Measurements from ENCODE around the gene DHRS2.

DHRS2 gene

DNA sequence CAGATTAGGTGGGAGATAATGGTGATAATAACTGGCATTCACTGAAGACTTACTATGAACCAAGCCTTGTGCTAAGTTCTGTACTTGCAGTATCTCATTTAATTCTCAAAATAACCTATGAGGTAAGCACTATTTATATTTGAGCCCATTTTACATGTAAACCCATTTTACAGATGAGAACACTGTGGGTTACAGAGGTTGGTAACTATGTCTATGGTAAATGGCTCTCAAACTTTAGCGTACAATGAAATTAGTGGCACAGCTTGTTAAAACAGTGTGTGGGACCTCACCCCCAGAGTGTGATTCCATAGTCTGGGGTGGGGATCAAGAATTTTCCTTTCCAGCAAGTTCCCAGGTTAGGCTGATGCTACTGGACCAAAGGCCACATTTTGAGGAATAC, 35.4 kb upstream of the DHRS2 start:
- peaks cover 7% of the 10 kb centered on the region for H3K9me3 Mint-ChIP-seq
- no peak for TF ChIP-seq CTCF (IDR thresholded peaks at IDR 0.05)
- peaks cover 23% of the 10 kb centered on the region for H3K27me3 Mint-ChIP-seq (ENCODE audit: low read depth, poor library complexity)
- DNase-seq: no peak
- H3K4me3 Mint-ChIP-seq: no peak overlapping the region
- H3K4me1 Mint-ChIP-seq: no peaks in the 10 kb centered on the region
- H3K27ac Mint-ChIP-seq: no peak overlapping the region
- H3K36me3 Mint-ChIP-seq (ENCODE audit: low read depth): no peaks in the 10 kb centered on the region

DNA sequence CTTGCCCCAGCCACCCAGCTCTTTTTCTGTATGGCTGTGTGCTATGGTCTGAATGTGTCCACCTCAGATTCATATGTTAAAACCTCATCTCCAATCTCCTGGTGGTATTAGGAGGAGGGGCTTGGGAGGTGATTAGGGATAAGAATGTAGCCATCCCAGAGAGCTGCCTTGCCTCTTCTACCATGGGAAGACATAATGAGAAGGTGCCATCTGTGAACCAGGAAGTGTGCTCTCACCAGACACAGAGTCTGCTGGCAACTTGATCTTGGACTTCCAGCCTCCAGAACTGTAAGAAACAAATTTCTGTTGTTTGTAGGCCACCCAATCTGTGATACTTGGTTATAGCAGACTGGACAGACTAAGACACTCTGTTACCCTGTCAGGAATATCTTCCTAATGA, 34.7 kb upstream of the DHRS2 start:
- H3K27me3 Mint-ChIP-seq (ENCODE audit: low read depth, poor library complexity): peaks cover 26% of the 10 kb centered on the region
- TF ChIP-seq CTCF (IDR thresholded peaks at IDR 0.05): no peak
- no peak overlapping the region for H3K4me3 Mint-ChIP-seq
- H3K4me1 Mint-ChIP-seq: no peaks in the 10 kb centered on the region
- H3K27ac Mint-ChIP-seq: no peak overlapping the region
- no peak for DNase-seq
- no peaks in the 10 kb centered on the region for H3K36me3 Mint-ChIP-seq (ENCODE audit: low read depth)
- peaks cover 7% of the 10 kb centered on the region for H3K9me3 Mint-ChIP-seq

- no peak for DNase-seq
- no peaks in the 10 kb centered on the region for H3K36me3 Mint-ChIP-seq (ENCODE audit: low read depth)
- no peak overlapping the region for H3K27ac Mint-ChIP-seq
- no peak overlapping the region for H3K4me3 Mint-ChIP-seq
- H3K4me1 Mint-ChIP-seq: no peaks in the 10 kb centered on the region
- TF ChIP-seq CTCF (IDR thresholded peaks at IDR 0.05): no peak
- H3K27me3 Mint-ChIP-seq (ENCODE audit: low read depth, poor library complexity): peaks cover 30% of the 10 kb centered on the region
- peaks cover 7% of the 10 kb centered on the region for H3K9me3 Mint-ChIP-seq
Measured at GRCh38 chr14:23601845-23602180, 34.4 kb upstream of the DHRS2 start.

- Mint-ChIP-seq H3K9me3 (peaks cover 7% of the 10 kb centered on the region), H3K4me1 (no peaks in the 10 kb centered on the region), H3K4me3 (no peak overlapping the region), H3K27ac (no peak overlapping the region), H3K27me3 (ENCODE audit: low read depth, poor library complexity) (peaks cover 36% of the 10 kb centered on the region), H3K36me3 (ENCODE audit: low read depth) (no peaks in the 10 kb centered on the region)
- no peak for TF ChIP-seq CTCF (IDR thresholded peaks at IDR 0.05)
- no peak for DNase-seq
Measured at GRCh38 chr14:23602181-23603095, 33.7 kb upstream of the DHRS2 start.

GRCh38 chr14:23603103-23603502, 33.1 kb upstream of the DHRS2 start:
- no peaks in the 10 kb centered on the region for H3K4me1 Mint-ChIP-seq
- peaks cover 39% of the 10 kb centered on the region for H3K27me3 Mint-ChIP-seq (ENCODE audit: low read depth, poor library complexity)
- TF ChIP-seq CTCF (IDR thresholded peaks at IDR 0.05): no peak
- peaks cover 7% of the 10 kb centered on the region for H3K9me3 Mint-ChIP-seq
- no peak for DNase-seq
- H3K4me3 Mint-ChIP-seq: no peak overlapping the region
- no peak overlapping the region for H3K27ac Mint-ChIP-seq
- no peaks in the 10 kb centered on the region for H3K36me3 Mint-ChIP-seq (ENCODE audit: low read depth)

DNA sequence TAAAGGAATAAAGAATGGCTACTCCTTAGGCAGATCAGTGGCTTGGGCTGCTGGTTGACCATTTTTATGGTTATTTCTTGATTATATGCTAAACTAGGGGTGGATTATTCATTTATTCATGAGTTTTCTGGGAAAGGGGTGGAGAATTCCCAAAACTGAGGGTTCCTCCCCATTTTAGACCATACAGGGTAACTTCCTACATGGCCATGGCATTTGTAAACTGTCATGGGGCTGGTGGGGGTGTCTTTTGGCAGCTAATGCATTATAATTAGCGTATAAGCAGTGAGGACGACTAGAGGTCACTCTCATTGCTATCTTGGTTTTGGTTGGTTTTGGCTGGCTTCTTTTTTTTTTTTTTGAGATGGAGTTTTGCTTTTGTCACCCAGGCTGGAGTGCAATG, 32.0 kb upstream of the DHRS2 start:
- peaks cover 44% of the 10 kb centered on the region for H3K27me3 Mint-ChIP-seq (ENCODE audit: low read depth, poor library complexity)
- no peak overlapping the region for H3K27ac Mint-ChIP-seq
- H3K36me3 Mint-ChIP-seq (ENCODE audit: low read depth): no peaks in the 10 kb centered on the region
- no peak for DNase-seq
- H3K4me1 Mint-ChIP-seq: no peaks in the 10 kb centered on the region
- no peak for TF ChIP-seq CTCF (IDR thresholded peaks at IDR 0.05)
- H3K4me3 Mint-ChIP-seq: no peak overlapping the region
- H3K9me3 Mint-ChIP-seq: peaks cover 9% of the 10 kb centered on the region

Data from nephron progenitor cell (in vitro differentiated cells).